GM10266 (cell line): ENCODE measurements around the gene LASP1.

Experiments used
- DNase-seq: peaks from one replicate; pipeline ENCODE4 v3.0.0; 2012; ENCODE audit errors: extremely low spot score
- CTCF ChIP-seq: IDR thresholded peaks from 2 replicates; pipeline ENCODE4 v1.5.1; 2012; ENCODE audit warnings: mild to moderate bottlenecking, low read depth; ENCODE audit not compliant: control insufficient read depth, insufficient read depth; ENCODE audit errors: missing control alignments

The LASP1 gene

GRCh38 chr17:38869526-38870258 lies at the start of gene LASP1:
Gene LASP1, plus strand, starts transcription at chr17:38870058. Its CDS starts 132 bp downstream, at chr17:38870190.
- TF ChIP-seq CTCF, result no peak
- DNase-seq, result peak; percentile 91

- peak; percentile 89 for DNase-seq
- no peak for TF ChIP-seq CTCF
These were observed 44.7 kb upstream of the LASP1 start, which contains the start of gene CWC25 for GRCh38 chr17:38824899-38825761. Gene CWC25, minus strand, starts transcription at chr17:38825321. Its CDS starts 138 bp downstream, at chr17:38825183.

GRCh38 chr17:38825762-38826247 lies 44.1 kb upstream of the LASP1 start:
- TF ChIP-seq CTCF, result no peak
- no peak for DNase-seq

GRCh38 chr17:38844261-38844757 lies 25.5 kb upstream of the LASP1 start:
- no peak for DNase-seq

GRCh38 chr17:38848557-38848891 lies 21.3 kb upstream of the LASP1 start:
- no peak for TF ChIP-seq CTCF
- DNase-seq, result no peak

More at GRCh38 chr17:38844261-38844757, 25.5 kb upstream of the LASP1 start:
- no peak for TF ChIP-seq CTCF

GRCh38 chr17:38848939-38849605 lies 20.8 kb upstream of the LASP1 start:
- DNase-seq, result no peak
- TF ChIP-seq CTCF, result no peak
